Panc1 (cell line): ENCODE results near the gene FYN. TPM values are rescaled to one million over a fixed set of nuclear protein-coding genes. Genes with fewer than 3 reads are reported as not detected.

Source experiments
- ATAC-seq: fragments of 200-7000 bp; cut with Tn5 transposase; 2 replicates; pipeline ENCODE4 v1.9.1; 2020; ENCODE audit warnings: mild to moderate bottlenecking, moderate library complexity
- BruUV-seq: library from RNA; stranded (reverse); fragments of 400-500 nt; replicated peaks from 2 replicates; lab custom pipeline; 2021; lab: Mats Ljungman, UMichigan
- CTCF ChIA-PET: fragments of 300-600 bp; sonication (Branson Sonifier 250); formaldehyde crosslinking; loops from one replicate; lab custom pipeline; 2022; ENCODE audit warnings: antibody characterized with exemption; lab: Charles Lee
- POLR2A ChIA-PET: fragments of 300-600 bp; sonication (Branson Sonifier 250); formaldehyde crosslinking; loops from one replicate; lab custom pipeline; 2022; ENCODE audit warnings: antibody characterized with exemption; lab: Charles Lee
- DNase-seq: peaks from one replicate; pipeline ENCODE4 v3.0.0-alpha.2; 2010; ENCODE audit warnings: low read depth, low spot score
- H3K27ac ChIP-seq: 2 replicates; pipeline ENCODE4 v1.5.1; 2011; ENCODE audit warnings: mild to moderate bottlenecking, low read length, inconsistent platforms
- H3K27me3 ChIP-seq: fragments of 200-500 bp; sonication (Bioruptor generic); 2 replicates; pipeline ENCODE4 v1.6.0; 2014; ENCODE audit warnings: low read length, inconsistent platforms; ENCODE audit not compliant: control insufficient read depth, insufficient read depth
- H3K36me3 ChIP-seq: fragments of 200-500 bp; sonication (Bioruptor generic); 2 replicates; pipeline ENCODE4 v1.5.1; 2014; ENCODE audit warnings: inconsistent platforms, mild to moderate bottlenecking, low read length, moderate library complexity; ENCODE audit not compliant: control insufficient read depth, insufficient read depth
- H3K4me1 ChIP-seq: 2 replicates; pipeline ENCODE4 v1.5.1; 2011; ENCODE audit warnings: inconsistent platforms, mild to moderate bottlenecking, low read length, moderate library complexity; ENCODE audit not compliant: control insufficient read depth, insufficient read depth
- H3K4me3 ChIP-seq, 2 experiments: 2 replicates each; pipeline ENCODE4 v1.5.1; 2011 to 2012; ENCODE audit warnings: low read depth in 2 of 2, low read length in 2 of 2, mild to moderate bottlenecking in 2 of 2, inconsistent platforms in 1 of 2, moderate library complexity in 1 of 2
- H3K9me3 ChIP-seq: fragments of 200-500 bp; sonication (Bioruptor generic); 2 replicates; pipeline ENCODE4 v1.5.1; 2014; ENCODE audit warnings: low read depth, mild to moderate bottlenecking, inconsistent platforms, low read length, moderate library complexity; ENCODE audit not compliant: control insufficient read depth, insufficient read depth
- POLR2AphosphoS5 ChIP-seq: IDR thresholded peaks from 2 replicates; pipeline ENCODE4 v1.6.1; 2012; ENCODE audit warnings: mild to moderate bottlenecking, low read depth, low read length, moderate library complexity
- REST ChIP-seq, 2 experiments: IDR thresholded peaks; 2 replicates each; pipeline ENCODE4 v1.6.1; 2011 to 2012; ENCODE audit warnings: low read depth in 2 of 2, control low read depth in 1 of 2, low read length in 1 of 2, mild to moderate bottlenecking in 1 of 2, moderate library complexity in 1 of 2; ENCODE audit not compliant: insufficient read depth in 1 of 2
- SIN3A ChIP-seq: IDR thresholded peaks from 2 replicates; pipeline ENCODE4 v1.6.1; 2012; ENCODE audit warnings: low read depth, mild to moderate bottlenecking, low read length, moderate library complexity, borderline replicate concordance; ENCODE audit not compliant: insufficient read depth
- TCF7L2 ChIP-seq: IDR thresholded peaks from 2 replicates; pipeline ENCODE4 v1.6.1; 2011; ENCODE audit warnings: mild to moderate bottlenecking, low read depth, low read length, inconsistent platforms
- in situ Hi-C: cut with HindIII; loops from 2 replicates; pipeline ENCODE4 v1.10.0; 2016; ENCODE audit warnings: low sequenced_read_pairs, low pct_unique_long_range_greater_than_20kb
- intact Hi-C: fragments of 100-400 bp; cut with micrococcal nuclease; formaldehyde crosslinking; loops from one replicate; pipeline ENCODE4 v1.10.0; 2022; ENCODE audit not compliant: unreplicated experiment
- total RNA-seq: library from RNA; stranded (reverse); gene quantifications from one replicate; pipeline ENCODE4 v1.2.1, GENCODE V29; 2021; ENCODE audit not compliant: unreplicated experiment
- TF ChIP-seq, protein P1 (sequence below): fragments of 450-650 bp; IDR thresholded peaks from 2 replicates; pipeline ENCODE4 v1.5.1; 2017; ENCODE audit warnings: mild to moderate bottlenecking

Gene FYN
- total RNA-seq, 1 experiment from 2014 or later, result 4.2 TPM

DNA sequence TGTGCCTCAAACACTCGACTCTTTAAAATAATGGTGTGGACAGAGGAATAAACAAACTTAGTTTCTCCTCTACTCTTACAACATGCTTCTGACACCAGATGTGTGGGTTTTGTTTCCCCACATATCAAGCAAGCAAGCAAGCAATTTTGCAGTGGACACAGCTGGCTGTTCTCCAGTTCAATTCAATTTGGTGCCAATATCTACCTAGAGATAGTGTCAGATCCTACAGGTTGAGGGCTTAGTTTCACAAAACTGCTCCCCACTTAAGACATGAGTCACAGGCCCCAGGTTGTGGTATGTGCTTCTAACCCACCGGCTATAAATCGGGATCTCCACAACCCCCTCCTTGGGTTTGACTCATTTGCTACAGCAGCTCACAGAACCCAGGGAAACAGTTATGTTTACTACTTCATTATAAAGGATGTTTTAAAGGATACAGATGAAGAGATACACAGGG, 136.2 kb downstream of the FYN start:
- H3K4me3 ChIP-seq, result no peak overlapping the region
- ChIA-PET CTCF (no interaction called here), POLR2A (no interaction called here)
- TF ChIP-seq SIN3A (no peak), TCF7L2 (no peak), REST (IDR thresholded peaks at IDR 0.05; ENCODE audit: insufficient read depth in 1 of 2, low read depth in 2 of 2, low read length in 1 of 2) (no peak), POLR2AphosphoS5 (no peak)
- TF ChIP-seq, protein P1, sequence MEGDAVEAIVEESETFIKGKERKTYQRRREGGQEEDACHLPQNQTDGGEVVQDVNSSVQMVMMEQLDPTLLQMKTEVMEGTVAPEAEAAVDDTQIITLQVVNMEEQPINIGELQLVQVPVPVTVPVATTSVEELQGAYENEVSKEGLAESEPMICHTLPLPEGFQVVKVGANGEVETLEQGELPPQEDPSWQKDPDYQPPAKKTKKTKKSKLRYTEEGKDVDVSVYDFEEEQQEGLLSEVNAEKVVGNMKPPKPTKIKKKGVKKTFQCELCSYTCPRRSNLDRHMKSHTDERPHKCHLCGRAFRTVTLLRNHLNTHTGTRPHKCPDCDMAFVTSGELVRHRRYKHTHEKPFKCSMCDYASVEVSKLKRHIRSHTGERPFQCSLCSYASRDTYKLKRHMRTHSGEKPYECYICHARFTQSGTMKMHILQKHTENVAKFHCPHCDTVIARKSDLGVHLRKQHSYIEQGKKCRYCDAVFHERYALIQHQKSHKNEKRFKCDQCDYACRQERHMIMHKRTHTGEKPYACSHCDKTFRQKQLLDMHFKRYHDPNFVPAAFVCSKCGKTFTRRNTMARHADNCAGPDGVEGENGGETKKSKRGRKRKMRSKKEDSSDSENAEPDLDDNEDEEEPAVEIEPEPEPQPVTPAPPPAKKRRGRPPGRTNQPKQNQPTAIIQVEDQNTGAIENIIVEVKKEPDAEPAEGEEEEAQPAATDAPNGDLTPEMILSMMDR, result no peak
- H3K9me3 ChIP-seq, result no peaks in the 10 kb centered on the region
- no peak for DNase-seq
- no peak for ATAC-seq
- no peaks in the 10 kb centered on the region for H3K36me3 ChIP-seq
- peaks cover 22% of the 10 kb centered on the region for H3K27me3 ChIP-seq
- H3K4me1 ChIP-seq, result no peaks in the 10 kb centered on the region
- BruUV-seq, result no TSS peak
- H3K27ac ChIP-seq, result no peak overlapping the region
- intact Hi-C loops, result no loop called here
- in situ Hi-C loops, result no loop called here

DNA sequence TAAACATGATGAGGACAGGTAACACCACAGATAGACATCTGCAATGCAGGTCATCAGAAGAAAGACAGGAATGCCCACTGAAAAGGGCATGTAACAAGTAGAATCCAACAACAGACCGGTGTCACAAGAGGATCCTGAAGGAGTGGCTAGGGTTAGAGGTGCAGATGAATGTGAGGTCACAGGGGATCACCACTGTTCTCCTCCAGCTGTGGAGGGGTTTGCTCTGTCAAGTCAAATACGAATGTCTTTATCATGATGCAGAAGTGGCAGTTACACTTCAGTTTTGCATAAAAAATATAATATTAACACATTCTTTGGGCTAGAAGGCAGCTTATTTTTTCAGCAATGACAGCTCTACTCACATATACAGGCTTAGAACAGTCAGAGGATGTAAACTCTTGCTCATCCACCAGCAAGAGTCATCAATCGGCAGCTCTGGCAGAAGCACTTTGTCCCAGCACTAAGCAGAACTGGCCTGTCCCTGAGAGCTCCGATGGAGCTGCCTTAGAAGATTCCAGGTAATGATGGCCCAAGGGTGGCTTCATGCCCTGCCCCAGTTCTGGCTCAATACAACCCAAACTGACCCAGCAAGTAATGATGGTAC, 137.1 kb downstream of the FYN start:
- Histone ChIP-seq H3K36me3 (no peaks in the 10 kb centered on the region), H3K27me3 (peaks cover 21% of the 10 kb centered on the region), H3K27ac (no peak overlapping the region), H3K4me1 (no peaks in the 10 kb centered on the region), H3K4me3 (no peak overlapping the region), H3K9me3 (no peaks in the 10 kb centered on the region)
- ChIA-PET POLR2A (no interaction called here), CTCF (no interaction called here)
- ATAC-seq (no peak), DNase-seq (no peak)
- no TSS peak for BruUV-seq
- in situ Hi-C loops, result no loop called here
- intact Hi-C loops, result no loop called here
- TF ChIP-seq SIN3A, result no peak
- TF ChIP-seq TCF7L2, result no peak
- TF ChIP-seq, protein P1, result no peak
- no peak for TF ChIP-seq REST (IDR thresholded peaks at IDR 0.05; ENCODE audit: insufficient read depth in 1 of 2, low read depth in 2 of 2, low read length in 1 of 2)
- TF ChIP-seq POLR2AphosphoS5, result no peak
